ENCODE results near the gene SPATA13.
"Not testable (repeated sequence)": the region's sequence is repeated elsewhere in the genome, so short reads cannot be mapped to it uniquely, and the experiment has no call there.

The SPATA13 gene

DNA sequence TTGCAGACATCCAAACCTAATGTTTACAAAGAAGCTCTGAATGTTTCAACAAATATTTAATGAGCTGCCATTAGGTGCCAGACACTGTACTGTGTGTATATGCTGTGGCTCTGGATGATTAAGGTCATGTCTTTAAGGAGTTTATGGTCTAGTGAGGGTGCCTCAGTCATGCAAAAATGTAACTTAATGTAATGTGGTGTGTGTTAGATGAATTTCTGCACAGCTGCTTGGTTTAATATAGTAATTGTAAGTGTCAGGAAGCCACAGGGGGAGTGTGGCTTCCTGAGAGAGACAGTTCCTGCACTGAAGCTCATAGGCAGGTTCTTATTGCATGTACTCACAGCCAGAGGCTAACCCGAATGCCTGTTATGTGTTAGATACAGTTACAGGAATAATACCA is 43.3 kb downstream of the SPATA13 start:
- intact Hi-C loops (cut with micrococcal nuclease): no loop called here
- Mint-ChIP-seq H3K9me3 (no peaks in the 10 kb centered on the region), H3K4me1 (ENCODE audit: low read depth) (peaks cover 22% of the 10 kb centered on the region), H3K36me3 (ENCODE audit: low read depth) (no peaks in the 10 kb centered on the region), H3K27ac (no peak overlapping the region), H3K27me3 (no peaks in the 10 kb centered on the region), H3K4me3 (no peak overlapping the region)

DNA sequence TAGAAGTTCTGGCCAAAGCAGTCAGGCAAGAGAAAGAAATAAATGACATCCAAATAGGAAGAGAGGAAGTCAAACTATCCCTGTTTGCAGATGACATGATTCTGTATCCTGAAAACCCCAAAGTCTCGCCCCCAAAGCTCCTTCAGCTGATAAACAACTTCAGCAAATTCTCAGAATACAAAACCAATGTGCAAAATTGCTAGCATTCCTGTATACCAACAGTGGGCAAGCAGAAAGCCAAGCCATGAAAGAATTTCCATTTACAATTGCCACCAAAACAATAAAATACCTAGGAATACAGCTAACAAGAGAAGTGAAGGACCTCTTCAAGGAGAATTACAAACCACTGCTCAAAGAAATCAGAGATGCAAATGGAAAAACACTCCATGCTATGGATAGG is 44.6 kb downstream of the SPATA13 start:
- intact Hi-C loops (cut with micrococcal nuclease); H3K4me3 Mint-ChIP-seq: not testable (repeated sequence)

DNA sequence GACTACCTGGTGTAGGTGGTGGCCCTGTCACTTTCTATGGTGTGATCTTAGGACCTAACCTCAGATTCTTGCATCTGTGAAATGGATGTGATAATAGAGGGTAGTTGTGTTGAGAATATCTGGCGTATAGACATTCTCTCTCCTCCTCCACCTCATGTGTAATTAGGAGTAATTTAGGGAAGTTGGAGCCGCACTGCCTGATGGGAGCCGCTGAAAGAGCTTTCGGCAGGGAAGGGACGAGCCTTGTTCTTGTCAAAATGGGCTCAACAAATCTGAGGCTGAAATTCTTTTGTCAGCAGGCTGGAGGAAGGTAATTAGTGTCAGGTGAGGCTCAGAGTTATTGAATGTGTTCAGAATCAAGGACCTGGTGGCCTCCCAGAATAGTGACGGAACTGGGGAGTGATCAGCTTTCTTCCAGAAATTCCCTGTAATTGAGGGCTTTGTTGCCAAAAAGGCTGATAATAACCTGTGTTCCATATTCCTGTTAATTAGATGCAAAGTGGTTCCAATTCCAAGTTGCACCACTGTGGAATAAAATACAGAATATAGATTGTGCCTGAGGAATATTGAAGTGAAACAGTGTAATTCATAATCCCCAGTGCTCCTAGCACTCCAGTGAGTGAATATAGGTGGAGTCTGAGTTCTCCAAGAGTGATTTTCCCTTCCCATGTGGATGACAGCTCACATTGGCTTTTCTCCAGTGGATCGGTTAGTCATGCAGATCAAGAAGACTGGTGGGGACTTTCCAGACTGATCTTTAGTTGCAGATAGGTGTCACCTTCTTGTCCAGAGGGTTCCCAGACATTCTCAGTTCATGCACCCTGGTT is 47.5 kb downstream of the SPATA13 start:
- Mint-ChIP-seq H3K36me3 (ENCODE audit: low read depth) (no peaks in the 10 kb centered on the region), H3K27me3 (no peaks in the 10 kb centered on the region), H3K27ac (peak overlapping the region; percentile 38), H3K4me3 (peak overlapping the region; percentile 22), H3K9me3 (no peaks in the 10 kb centered on the region), H3K4me1 (ENCODE audit: low read depth) (peaks cover 22% of the 10 kb centered on the region)
- intact Hi-C loops (cut with micrococcal nuclease): no loop called here

More for the DNA sequence above, 44.6 kb downstream of the SPATA13 start:
- H3K36me3 Mint-ChIP-seq (ENCODE audit: low read depth); H3K9me3 Mint-ChIP-seq; H3K27me3 Mint-ChIP-seq; H3K27ac Mint-ChIP-seq: not testable (repeated sequence)
- peaks cover 22% of the 10 kb centered on the region for H3K4me1 Mint-ChIP-seq (ENCODE audit: low read depth)

DNA sequence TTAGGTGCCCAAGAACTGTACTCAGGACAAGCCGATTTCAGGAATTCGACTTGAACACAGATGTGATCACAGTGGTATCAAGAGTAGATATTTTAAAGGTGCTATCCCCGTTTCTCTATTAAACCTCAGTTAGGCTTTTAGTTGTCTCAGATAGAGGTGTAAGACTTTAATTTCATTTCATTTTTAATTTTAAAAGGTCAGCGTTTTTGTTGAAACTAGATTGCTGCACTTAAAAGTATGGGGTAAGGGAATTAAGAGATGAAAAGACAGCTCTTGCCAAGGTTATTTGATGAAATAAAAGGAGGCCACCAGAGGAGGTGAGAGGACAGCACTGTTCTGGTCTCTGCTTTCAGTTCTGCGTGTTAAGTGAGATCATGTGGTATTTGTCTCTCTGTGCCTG is 48.6 kb downstream of the SPATA13 start:
- H3K4me1 Mint-ChIP-seq (ENCODE audit: low read depth): peaks cover 12% of the 10 kb centered on the region
- H3K9me3 Mint-ChIP-seq: no peaks in the 10 kb centered on the region
- H3K36me3 Mint-ChIP-seq (ENCODE audit: low read depth): no peaks in the 10 kb centered on the region
- no peaks in the 10 kb centered on the region for H3K27me3 Mint-ChIP-seq
- intact Hi-C loops (cut with micrococcal nuclease): no loop called here
- H3K27ac Mint-ChIP-seq: no peak overlapping the region
- H3K4me3 Mint-ChIP-seq: no peak overlapping the region

DNA sequence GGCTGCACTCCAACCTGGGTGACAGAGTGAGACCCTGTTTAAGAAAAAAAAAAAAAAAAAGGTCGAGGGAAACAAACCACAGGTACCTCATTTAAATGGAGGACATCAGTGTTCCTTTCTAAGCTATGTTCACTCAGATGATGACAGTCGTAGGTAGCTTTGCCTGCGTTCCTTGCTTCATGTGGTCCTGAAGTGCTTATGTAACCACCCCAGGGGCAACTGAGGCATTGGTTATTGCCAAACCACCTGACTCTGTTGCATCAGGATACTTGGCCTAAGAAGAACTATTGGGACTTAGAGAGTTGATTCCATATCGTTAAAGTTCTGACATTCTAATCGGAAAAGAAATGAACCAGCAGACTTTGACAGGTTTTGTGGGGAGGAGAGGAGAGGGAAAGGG is 51.7 kb downstream of the SPATA13 start:
- Mint-ChIP-seq H3K9me3 (no peaks in the 10 kb centered on the region), H3K27ac (no peak overlapping the region), H3K4me1 (ENCODE audit: low read depth) (peaks cover 10% of the 10 kb centered on the region), H3K4me3 (no peak overlapping the region), H3K27me3 (no peaks in the 10 kb centered on the region), H3K36me3 (ENCODE audit: low read depth) (no peaks in the 10 kb centered on the region)
- intact Hi-C loops (cut with micrococcal nuclease): no loop called here

DNA sequence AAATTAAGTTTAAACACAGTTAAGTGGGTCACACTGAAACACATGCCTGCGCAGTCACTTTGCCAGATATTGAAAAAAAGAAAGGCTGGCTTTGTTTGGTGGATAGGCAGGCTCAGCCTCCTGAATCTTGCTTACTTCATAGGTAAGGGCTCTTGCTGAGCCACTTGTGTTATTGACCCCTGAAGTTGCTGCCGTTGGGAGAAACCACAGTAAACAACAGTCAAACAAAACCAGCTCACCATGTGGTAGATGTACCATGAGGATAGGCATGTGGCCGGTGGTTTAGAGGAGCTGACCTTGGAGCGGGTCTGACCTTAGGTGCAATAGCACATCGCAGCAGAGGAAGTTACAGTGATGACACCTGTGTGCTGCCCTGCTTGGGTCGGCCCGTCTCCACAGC is 52.2 kb downstream of the SPATA13 start:
- H3K27ac Mint-ChIP-seq: no peak overlapping the region
- no peak overlapping the region for H3K4me3 Mint-ChIP-seq
- H3K9me3 Mint-ChIP-seq: no peaks in the 10 kb centered on the region

DNA sequence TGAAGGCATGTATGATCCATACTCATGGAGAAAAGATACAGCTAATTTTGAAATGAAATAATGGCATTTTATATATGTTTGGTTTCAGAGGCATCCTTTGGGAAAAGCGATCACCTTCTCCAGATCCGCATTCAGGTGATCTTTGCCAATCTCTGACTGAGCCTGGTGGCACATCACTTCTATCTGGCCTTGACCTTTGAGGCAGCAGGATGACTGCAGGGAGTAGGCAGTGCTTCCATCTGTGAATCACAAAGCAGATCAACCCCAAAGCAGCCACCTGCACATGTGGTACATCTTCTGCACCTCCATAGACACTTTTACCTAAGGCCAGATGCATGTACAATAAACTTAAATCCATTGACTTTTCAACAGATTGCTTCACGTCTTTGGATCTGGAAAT is 53.4 kb downstream of the SPATA13 start:
- Mint-ChIP-seq H3K9me3 (no peaks in the 10 kb centered on the region), H3K27ac (no peak overlapping the region), H3K4me3 (no peak overlapping the region), H3K4me1 (ENCODE audit: low read depth) (peaks cover 13% of the 10 kb centered on the region), H3K36me3 (ENCODE audit: low read depth) (no peaks in the 10 kb centered on the region), H3K27me3 (no peaks in the 10 kb centered on the region)
- intact Hi-C loops (cut with micrococcal nuclease): no loop called here

More for the DNA sequence above, 52.2 kb downstream of the SPATA13 start:
- H3K4me1 Mint-ChIP-seq (ENCODE audit: low read depth): peaks cover 13% of the 10 kb centered on the region
- H3K36me3 Mint-ChIP-seq (ENCODE audit: low read depth): no peaks in the 10 kb centered on the region
- no peaks in the 10 kb centered on the region for H3K27me3 Mint-ChIP-seq
- intact Hi-C loops (cut with micrococcal nuclease): no loop called here

DNA sequence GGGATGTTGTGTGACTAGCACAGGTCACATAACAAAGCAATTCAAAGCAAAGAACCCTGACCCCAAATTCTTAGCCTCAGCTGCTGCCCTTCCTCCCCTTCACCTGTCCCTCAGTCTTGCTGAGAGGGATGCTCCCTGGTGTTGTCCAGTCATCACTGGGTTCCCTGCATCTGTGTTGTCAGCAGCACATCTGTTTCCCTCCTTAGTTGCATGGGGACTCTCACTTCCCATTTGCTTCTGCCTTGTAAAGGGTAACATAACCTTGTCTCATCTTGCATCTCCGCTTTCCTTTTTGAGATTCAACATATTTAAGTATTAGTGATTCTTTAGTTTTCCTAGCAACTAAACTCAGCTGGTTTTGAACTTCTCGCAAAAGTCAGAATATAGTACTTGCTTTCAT is 54.0 kb downstream of the SPATA13 start:
- H3K27ac Mint-ChIP-seq: no peak overlapping the region
- no peaks in the 10 kb centered on the region for H3K36me3 Mint-ChIP-seq (ENCODE audit: low read depth)
- H3K4me1 Mint-ChIP-seq (ENCODE audit: low read depth): peaks cover 13% of the 10 kb centered on the region
- intact Hi-C loops (cut with micrococcal nuclease): no loop called here
- no peaks in the 10 kb centered on the region for H3K27me3 Mint-ChIP-seq
- H3K4me3 Mint-ChIP-seq: no peak overlapping the region
- no peaks in the 10 kb centered on the region for H3K9me3 Mint-ChIP-seq

DNA sequence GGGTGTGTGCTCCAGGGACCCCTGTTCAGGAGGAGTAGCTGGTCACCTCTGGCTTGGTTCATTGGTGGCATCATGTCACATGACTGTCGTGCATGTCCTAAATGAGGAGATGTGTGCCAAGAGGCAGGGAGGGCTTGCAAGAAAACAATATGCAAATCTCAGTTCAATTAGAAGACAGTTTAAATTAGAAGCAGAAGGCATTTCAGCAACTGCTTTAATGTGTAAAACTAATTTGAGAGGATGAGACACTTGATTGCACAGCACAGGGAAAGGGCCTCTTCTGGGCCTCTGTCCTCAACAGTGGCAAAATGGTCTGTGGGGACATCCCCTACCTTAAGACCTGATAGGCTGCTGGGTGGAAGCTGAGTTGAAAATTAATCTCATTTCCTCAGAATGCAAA is 54.6 kb downstream of the SPATA13 start:
- intact Hi-C loops (cut with micrococcal nuclease): no loop called here
- Mint-ChIP-seq H3K27ac (no peak overlapping the region), H3K27me3 (no peaks in the 10 kb centered on the region), H3K4me3 (no peak overlapping the region), H3K4me1 (ENCODE audit: low read depth) (peaks cover 13% of the 10 kb centered on the region), H3K36me3 (ENCODE audit: low read depth) (no peaks in the 10 kb centered on the region), H3K9me3 (no peaks in the 10 kb centered on the region)

DNA sequence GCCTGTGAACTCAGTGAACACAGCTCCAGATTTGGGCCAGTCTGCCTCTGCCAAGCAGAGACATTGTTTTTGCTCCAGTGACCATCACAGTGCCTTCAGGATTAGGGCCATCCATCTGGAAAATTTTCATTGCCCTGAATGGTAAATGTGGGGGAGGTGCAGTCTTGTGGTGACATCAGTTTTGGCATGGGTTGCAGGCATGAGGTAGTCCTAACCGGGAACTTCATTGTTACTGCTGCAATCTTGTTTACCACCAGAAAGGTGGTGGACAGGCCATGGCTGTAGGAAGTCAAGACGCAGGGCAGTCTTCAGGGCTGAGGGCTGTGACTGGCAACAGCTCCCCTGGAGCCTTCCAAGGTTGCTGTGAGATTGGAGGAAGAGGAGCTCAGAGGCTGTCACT is 55.2 kb downstream of the SPATA13 start:
- H3K9me3 Mint-ChIP-seq: no peaks in the 10 kb centered on the region
- H3K4me3 Mint-ChIP-seq: no peak overlapping the region
- H3K27ac Mint-ChIP-seq: no peak overlapping the region
- H3K27me3 Mint-ChIP-seq: no peaks in the 10 kb centered on the region
- intact Hi-C loops (cut with micrococcal nuclease): no loop called here
- peaks cover 13% of the 10 kb centered on the region for H3K4me1 Mint-ChIP-seq (ENCODE audit: low read depth)
- H3K36me3 Mint-ChIP-seq (ENCODE audit: low read depth): no peaks in the 10 kb centered on the region

DNA sequence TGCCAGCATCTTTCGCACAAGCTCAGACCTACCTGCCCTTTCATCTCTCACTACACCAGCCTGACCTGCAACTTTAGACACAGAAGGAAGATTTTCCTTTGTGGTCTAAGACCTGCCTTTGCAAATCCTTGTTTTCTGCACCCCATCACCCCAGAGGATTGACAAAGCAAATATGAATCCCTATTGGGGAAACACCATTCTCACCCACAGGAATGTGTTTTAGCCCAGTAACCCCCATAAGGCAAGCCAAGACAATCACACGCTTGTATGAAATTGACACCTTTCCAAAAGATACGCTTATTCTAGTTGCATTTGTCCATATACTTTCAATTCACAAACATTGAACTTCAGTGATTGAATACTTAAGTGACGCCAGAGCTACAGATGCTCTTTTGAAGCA is 55.7 kb downstream of the SPATA13 start:
- intact Hi-C loops (cut with micrococcal nuclease): no loop called here
- Mint-ChIP-seq H3K27ac (no peak overlapping the region), H3K27me3 (no peaks in the 10 kb centered on the region), H3K9me3 (no peaks in the 10 kb centered on the region), H3K36me3 (ENCODE audit: low read depth) (no peaks in the 10 kb centered on the region), H3K4me3 (no peak overlapping the region), H3K4me1 (ENCODE audit: low read depth) (peaks cover 13% of the 10 kb centered on the region)

DNA sequence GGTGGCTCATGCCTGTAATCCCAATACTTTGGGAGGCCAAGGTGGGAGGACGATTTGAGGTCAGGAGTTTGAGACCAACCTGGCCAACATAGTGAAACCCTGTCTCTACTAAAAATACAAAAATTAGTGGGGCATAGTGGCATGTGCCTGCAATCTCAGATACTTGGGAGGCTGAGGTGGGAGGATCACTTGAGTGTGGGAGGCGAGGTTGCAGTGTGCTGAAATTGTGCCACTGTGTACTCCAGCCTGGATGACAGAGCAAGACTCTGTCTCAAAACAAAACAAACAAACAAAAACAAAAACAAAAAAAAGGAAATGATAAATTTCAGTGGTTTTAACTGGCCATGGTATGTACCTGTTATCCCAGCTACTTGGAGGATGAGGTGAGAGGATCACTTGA is 56.3 kb downstream of the SPATA13 start:
- H3K27me3 Mint-ChIP-seq; H3K36me3 Mint-ChIP-seq (ENCODE audit: low read depth); intact Hi-C loops (cut with micrococcal nuclease); H3K4me3 Mint-ChIP-seq; H3K9me3 Mint-ChIP-seq: not testable (repeated sequence)
- H3K27ac Mint-ChIP-seq: peak overlapping the region; percentile 16
- H3K4me1 Mint-ChIP-seq (ENCODE audit: low read depth): peaks cover 13% of the 10 kb centered on the region

DNA sequence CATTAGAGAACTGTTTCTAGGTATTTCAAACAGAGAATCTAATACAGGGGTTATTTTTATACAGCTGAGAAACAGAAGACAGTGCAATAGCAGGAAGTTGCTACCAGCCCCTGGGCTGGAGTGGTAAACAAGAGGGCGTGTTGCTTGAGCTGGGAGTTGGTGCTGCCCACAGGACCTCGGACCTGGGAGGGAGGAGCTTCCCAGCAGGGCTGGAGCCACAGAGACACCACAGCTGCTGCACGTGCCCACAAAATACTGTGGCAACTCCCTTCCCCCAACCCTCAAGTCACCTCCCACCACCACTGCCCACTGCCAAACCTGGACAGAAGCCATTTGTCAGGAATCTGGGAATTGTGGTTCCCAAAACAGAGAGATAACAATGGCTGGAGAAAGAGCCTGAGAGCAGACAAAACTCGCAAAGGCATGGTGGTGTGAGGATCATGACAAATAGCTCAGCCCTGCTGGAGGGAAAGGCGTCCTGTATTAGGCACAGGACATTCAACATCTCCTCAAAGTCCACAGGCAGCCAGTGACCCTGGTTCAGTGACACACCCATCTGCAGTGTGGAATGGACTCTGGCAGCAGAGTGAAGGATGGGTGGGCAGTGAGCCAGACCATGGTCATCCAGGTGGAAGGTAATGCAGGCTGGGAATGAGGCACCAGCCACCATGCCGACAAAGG is 57.2 kb downstream of the SPATA13 start:
- no peaks in the 10 kb centered on the region for H3K36me3 Mint-ChIP-seq (ENCODE audit: low read depth)
- H3K27ac Mint-ChIP-seq: peak overlapping the region; percentile 16
- H3K4me3 Mint-ChIP-seq: no peak overlapping the region
- H3K4me1 Mint-ChIP-seq (ENCODE audit: low read depth): peaks cover 13% of the 10 kb centered on the region
- H3K9me3 Mint-ChIP-seq: no peaks in the 10 kb centered on the region
- no peaks in the 10 kb centered on the region for H3K27me3 Mint-ChIP-seq
- intact Hi-C loops (cut with micrococcal nuclease): no loop called here

DNA sequence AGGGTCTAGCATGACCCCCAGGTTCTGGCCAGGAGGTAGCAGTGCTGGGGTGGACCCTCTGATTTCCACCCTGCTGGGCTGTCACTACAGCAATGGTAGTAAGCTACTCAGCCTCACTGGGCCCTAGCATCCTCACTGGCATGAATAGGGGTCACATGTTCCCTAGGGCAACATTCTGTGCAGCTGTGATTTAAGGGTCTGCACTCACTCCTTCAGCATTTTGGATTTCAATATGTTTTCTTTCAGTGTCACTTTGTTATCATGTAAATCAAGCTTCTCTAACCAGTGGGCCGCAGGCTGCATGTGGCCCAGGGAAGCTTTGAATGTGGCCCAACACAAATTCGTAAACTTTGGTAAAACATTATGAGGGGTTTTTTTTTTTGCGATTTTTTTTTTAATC is 57.8 kb downstream of the SPATA13 start:
- intact Hi-C loops (cut with micrococcal nuclease): no loop called here
- Mint-ChIP-seq H3K27ac (no peak overlapping the region), H3K27me3 (no peaks in the 10 kb centered on the region), H3K4me1 (ENCODE audit: low read depth) (peaks cover 13% of the 10 kb centered on the region), H3K36me3 (ENCODE audit: low read depth) (no peaks in the 10 kb centered on the region), H3K9me3 (no peaks in the 10 kb centered on the region), H3K4me3 (no peak overlapping the region)

DNA sequence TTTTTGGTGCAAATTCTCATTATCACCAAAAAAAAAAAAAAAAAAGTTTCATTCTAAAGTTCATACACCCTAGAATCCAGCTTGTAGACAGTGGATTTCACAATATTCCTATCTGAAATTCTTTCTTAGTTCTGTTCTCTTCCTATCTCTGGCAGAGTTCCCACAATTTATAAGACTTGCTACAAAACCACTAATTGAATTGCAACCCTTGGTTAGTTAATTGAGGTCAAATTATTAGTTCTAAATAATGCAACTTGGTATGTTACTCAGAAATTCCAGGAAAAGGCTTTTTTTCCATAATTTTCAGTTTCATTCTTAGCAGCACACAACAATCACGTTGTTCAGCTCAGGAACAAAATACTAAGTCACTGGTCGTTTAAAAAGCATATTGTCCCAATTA is 58.5 kb downstream of the SPATA13 start:
- H3K36me3 Mint-ChIP-seq (ENCODE audit: low read depth): no peaks in the 10 kb centered on the region
- H3K9me3 Mint-ChIP-seq: no peaks in the 10 kb centered on the region
- peaks cover 17% of the 10 kb centered on the region for H3K4me1 Mint-ChIP-seq (ENCODE audit: low read depth)
- H3K4me3 Mint-ChIP-seq: no peak overlapping the region
- intact Hi-C loops (cut with micrococcal nuclease): no loop called here
- H3K27ac Mint-ChIP-seq: no peak overlapping the region
- no peaks in the 10 kb centered on the region for H3K27me3 Mint-ChIP-seq

All from dendritic cell treated with granulocyte-macrophage colony-stimulating factor and Interleukin-4, amounts not matched to agents 40 ng/mL and 50 ng/mL, for 4 days (primary cell).